Measurements from ENCODE around the gene KIF16B.

The KIF16B gene

DNA sequence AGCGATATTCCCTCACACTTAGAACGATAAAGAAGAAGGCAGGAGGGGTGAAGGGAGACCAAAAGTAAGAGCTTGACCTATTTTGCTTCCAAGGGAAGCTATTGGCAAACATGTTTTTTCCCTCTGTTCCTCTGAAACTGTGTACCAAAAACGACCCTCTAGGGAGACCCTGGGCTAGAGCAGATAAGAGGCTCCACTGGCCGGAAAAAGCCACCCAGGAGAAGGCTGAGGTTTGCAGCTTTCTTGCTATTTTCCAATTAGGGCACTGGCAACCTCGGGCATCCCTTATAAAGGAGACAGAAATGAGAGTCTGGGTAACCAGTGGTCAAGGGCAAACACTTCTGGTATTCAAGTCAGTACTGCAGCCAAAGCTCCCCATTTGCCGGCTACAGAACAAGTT lies 168.0 kb downstream of the KIF16B start:
- DNase-seq (ENCODE audit: low read depth in 1 of 2, low spot score in 1 of 2), result no peak

DNA sequence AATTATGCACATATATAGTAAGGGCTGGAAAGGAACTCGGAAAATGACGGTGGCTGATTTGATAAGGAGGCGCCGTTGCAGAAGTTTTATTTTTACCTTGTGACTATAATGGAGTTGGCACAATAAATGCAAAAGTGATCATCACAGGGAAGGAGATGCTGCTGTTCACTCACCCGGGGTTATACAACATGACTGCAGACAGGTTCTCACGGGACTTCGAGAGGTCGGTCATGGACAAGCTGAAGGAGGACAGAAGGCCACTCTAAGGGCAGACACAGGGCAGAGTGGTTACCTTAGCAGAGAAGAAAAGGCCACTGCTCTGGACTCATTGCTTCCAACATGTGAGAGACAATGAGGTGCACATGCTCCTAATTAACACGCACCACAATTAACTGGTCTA lies 168.6 kb downstream of the KIF16B start:
- DNase-seq (ENCODE audit: low read depth in 1 of 2, low spot score in 1 of 2), result no peak

- DNase-seq (ENCODE audit: low read depth in 1 of 2, low spot score in 1 of 2), result no peak
Observed at GRCh38 chr20:16404171-16404570, 169.1 kb downstream of the KIF16B start.

DNA sequence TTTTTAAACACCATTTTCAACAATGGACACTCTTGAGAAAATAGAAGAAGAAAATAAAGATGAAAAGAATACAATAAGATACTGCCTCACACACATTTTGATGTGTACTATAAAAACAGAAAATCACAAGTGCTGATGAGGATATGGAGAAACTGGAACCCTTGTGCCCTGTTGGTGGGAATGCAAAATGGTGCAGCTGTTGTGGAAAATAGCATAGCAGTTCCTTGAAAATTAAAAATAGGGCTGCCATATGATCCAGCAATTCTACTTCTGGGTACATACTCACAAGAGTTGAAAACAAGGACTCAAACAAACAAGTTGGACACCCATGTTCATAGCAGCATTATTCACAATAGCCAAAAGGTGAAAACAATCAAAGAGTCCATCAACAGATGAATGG lies 173.0 kb downstream of the KIF16B start:
- no peak for DNase-seq (ENCODE audit: low read depth in 1 of 2, low spot score in 1 of 2)

GRCh38 chr20:16399801-16400200 lies 173.4 kb downstream of the KIF16B start:
- no peak for DNase-seq (ENCODE audit: low read depth in 1 of 2, low spot score in 1 of 2)

DNA sequence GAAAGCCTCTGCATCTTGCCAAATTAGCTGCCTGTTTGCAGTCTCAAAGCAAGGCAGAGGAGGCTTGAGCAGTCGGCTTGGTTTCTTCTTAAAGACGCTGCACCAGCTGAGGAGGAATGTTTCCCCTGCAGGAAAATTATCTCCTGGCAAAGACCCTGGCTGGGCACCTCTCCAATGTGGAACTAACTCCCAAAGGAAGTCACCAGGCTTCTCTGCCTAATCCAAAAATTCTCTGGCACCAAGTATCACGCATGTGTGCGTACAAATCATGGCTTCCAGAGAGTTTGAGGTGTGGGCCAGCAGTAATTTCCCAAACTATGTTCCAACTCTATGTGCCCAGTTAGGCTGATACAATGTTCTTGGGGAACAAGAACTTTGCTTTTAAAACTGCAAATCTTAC lies 176.2 kb downstream of the KIF16B start:
- no peak for DNase-seq (ENCODE audit: low read depth in 1 of 2, low spot score in 1 of 2)

- no peak for DNase-seq (ENCODE audit: low read depth in 1 of 2, low spot score in 1 of 2)
Observed at GRCh38 chr20:16395366-16395765, 177.9 kb downstream of the KIF16B start.

- no peak for DNase-seq (ENCODE audit: low read depth in 1 of 2, low spot score in 1 of 2)
Observed at GRCh38 chr20:16394784-16395183, 178.5 kb downstream of the KIF16B start.

- no peak for DNase-seq (ENCODE audit: low read depth in 1 of 2, low spot score in 1 of 2)
Observed at GRCh38 chr20:16393836-16394235, 179.4 kb downstream of the KIF16B start.

GRCh38 chr20:16393297-16393696 lies 180.0 kb downstream of the KIF16B start:
- no peak for DNase-seq (ENCODE audit: low read depth in 1 of 2, low spot score in 1 of 2)

DNA sequence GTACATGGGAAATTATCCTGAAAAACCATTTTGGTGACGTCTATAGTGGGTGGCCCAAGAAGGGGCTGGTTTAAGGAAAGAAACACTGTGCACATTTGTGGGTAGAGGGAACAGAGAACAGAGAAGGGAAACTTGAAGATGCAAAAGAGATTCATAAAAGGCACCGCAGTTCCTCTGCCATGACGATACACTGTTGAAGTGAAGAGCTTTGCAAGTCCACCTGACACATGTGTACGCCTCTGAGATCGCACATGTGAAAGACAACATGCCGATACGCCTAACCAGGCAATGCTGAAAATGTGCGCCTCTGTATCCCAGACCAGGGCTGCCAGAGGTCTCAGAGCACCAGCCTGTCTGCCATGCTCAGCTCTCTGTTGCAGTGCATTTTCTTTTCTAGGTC lies 180.9 kb downstream of the KIF16B start:
- no peak for DNase-seq (ENCODE audit: low read depth in 1 of 2, low spot score in 1 of 2)

- DNase-seq (ENCODE audit: low read depth in 1 of 2, low spot score in 1 of 2), result no peak
Observed at GRCh38 chr20:16390991-16391390, 182.3 kb downstream of the KIF16B start.

DNA sequence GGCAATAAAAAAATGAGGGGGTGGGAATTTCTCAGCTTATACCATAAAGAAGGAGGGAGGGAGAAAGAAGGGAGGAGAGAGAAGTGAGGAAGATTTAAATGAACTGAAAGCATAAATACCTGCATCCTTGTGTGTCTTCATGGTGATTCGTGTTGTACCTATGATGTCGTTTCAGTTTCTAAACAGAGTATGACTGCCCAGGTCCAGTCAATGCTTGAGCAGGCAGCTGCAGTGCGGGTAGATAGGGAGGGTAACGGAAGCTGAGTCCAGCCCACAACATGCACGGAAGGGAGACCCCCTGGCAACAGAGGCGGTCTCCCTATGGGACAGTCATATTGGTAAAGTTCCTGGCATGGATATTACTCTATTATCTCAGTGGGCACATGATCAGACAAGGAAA lies 184.5 kb downstream of the KIF16B start:
- DNase-seq (ENCODE audit: low read depth in 1 of 2, low spot score in 1 of 2), result no peak

DNA sequence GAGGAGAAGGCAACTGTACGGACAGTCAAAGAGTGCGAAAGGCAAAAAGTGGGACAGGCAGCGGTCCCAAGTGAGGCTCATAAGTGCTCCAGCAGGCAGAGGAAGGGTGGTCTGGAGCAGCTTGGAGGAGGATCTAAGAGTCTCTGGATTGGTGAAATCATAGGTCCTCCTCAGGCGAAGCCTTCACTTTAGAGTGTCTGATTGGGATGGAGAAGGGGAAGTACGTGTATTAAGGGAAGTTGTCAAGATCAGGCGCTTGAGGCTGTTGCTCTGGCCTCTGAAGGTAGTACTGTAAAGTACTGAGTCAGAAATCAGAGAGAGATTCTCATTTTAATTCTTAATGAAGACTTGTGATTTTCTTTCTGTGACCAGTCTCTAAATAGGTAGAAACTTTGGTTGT lies 185.6 kb downstream of the KIF16B start:
- DNase-seq (ENCODE audit: low read depth in 1 of 2, low spot score in 1 of 2), result no peak

GRCh38 chr20:16385891-16386290 lies 187.4 kb downstream of the KIF16B start:
- DNase-seq (ENCODE audit: low read depth in 1 of 2, low spot score in 1 of 2), result no peak

DNA sequence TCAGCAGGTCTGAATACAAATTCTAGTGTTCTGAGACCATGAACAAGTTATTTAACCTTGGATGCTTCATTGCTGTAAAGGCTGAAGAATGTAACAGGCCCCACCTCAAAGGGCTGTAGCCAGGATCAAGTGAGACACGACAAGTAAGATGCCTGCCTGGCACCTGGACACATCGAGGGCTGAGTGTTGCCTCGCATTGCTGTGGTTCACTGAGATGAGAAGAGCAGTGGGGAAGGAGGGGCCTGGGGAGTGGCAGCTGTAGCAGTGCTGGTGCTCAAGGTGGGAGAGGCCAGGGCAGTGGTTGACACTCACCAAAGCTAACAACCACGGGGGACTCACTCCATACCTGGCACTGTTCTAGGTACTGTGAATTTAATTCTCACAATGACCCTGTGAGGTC lies 187.8 kb downstream of the KIF16B start:
- no peak for DNase-seq (ENCODE audit: low read depth in 1 of 2, low spot score in 1 of 2)

- DNase-seq (ENCODE audit: low read depth in 1 of 2, low spot score in 1 of 2), result no peak
Observed at GRCh38 chr20:16381444-16381843, 191.8 kb downstream of the KIF16B start.

DNA sequence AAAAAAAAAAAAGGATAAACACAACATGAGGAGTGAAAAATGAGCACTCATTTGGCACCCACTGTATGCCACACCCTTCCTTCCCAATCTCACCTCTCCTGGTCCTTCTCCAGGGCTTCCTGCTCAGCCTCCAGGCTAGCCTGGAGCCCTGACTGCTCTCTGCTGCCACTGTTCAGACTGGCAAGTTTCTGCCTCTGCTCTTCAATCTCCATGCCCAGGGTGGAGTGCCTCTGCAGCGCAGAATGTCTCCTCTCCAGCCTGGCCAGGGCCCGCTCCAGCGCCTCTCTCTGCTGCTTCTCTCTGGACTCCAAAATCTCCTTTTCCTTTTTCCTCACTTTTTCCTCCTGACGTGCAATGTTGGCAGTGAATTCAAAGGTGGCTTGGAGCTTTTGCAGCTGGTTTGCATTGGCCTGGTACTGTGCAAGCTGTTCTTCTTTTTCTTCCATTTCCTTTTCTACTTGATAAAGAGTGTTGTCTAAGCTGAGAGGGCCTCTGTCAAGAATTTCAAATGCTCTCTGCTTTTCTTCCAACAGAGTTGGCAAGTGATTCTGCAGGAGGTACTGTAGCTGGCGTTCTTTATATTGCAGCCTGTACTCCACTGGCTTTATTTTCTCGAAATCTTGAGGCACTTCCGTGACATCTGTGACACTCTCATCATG lies 194.4 kb downstream of the KIF16B start:
- no peak for DNase-seq (ENCODE audit: low read depth in 1 of 2, low spot score in 1 of 2)

DNA sequence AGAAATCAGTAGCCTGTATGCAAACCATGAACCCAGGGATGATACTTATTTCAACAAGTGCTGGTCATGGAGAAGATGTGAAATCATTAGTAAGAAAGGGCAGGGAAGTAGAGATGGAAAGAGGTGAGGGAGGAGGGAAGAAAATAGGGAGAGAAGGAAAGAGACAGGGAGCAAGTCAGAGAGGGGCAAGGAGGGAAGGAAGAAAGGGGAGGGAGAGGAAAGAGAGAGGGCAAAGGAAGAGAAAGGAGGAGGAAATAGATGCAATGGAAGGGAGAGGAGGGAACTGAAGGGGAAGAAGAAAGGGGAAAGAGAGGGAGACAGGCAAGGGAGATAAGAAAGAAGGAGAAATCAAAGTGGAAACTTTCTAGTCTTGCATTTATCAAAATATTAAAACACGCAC lies 195.1 kb downstream of the KIF16B start:
- DNase-seq (ENCODE audit: low read depth in 1 of 2, low spot score in 1 of 2), result no peak

DNA sequence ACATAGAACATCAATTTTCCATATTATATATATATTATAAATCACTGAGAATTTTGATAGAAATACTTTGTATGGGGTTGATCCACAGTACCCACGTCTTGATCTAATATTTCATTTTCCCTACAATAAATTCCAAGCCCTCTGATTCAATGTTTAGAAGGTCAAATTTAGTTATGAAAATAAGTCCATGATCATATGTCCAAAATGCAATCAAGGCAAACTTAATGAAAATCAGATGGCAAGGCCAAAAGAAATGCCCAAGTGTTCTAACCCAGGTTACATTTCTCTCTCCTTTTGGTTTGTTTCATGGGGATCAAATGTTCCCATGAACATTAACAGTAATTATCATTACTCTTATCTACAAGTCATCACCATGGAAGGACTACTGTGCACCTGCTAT lies 203.8 kb downstream of the KIF16B start:
- no peak for DNase-seq (ENCODE audit: low read depth in 1 of 2, low spot score in 1 of 2)

GRCh38 chr20:16368645-16369292 lies 204.5 kb downstream of the KIF16B start:
- DNase-seq (ENCODE audit: low read depth in 1 of 2, low spot score in 1 of 2), result no peak

DNA sequence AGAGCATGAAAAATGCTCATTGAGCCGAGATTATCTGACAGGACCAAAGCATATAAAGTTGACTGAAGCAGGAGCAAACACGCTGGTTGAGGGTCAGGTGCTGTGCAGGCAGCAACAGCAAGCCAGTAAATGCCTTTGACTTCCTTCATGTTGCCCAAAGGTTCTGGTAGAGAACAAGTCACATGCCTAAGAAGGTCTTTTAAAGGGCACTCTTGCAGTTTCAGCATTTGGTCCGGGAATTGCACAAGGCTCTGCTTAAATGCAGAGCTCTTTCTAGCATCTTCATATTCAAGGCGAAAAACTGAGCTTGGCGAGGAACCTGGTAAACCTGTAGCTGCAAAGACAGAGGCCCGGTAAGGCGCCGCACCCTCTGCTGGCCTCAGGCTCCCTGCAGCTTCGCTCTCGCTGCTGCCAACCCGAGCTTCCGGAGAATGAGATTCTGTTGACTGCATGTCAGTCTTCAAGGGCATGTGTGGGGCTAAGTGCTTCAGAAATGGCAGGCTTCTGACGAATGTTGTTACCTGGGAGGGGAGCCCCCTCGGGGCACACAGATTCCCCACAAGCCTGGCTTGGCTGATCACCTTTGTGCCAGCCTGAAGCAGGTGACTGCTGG lies 205.2 kb downstream of the KIF16B start:
- DNase-seq (ENCODE audit: low read depth in 1 of 2, low spot score in 1 of 2), result no peak

DNA sequence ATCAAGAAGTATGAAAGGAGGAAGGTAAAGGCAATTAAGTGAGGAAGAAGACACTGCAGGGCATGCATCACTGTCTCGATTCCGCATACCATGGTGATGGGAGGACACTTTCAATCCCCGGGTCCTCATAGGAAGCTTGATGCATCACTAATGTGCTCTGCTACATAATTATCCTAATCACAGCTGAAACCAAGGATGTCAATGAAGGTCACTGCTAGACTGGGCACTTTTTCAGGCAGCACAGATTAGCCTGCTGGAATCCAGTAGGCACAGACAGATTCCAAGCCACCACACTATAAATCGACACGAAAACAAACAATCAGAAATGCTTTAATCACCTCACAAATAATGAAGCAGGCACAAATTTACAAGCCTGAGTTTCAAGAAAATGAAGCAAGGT lies 206.7 kb downstream of the KIF16B start:
- DNase-seq (ENCODE audit: low read depth in 1 of 2, low spot score in 1 of 2), result no peak
